NAMALWA (cell line): ENCODE measurements around the gene BAZ2B.

Experiments used
- DNase-seq: peaks from one replicate; pipeline ENCODE4 v3.0.0-alpha.2; 2015; ENCODE audit warnings: low spot score

The BAZ2B gene

DNA sequence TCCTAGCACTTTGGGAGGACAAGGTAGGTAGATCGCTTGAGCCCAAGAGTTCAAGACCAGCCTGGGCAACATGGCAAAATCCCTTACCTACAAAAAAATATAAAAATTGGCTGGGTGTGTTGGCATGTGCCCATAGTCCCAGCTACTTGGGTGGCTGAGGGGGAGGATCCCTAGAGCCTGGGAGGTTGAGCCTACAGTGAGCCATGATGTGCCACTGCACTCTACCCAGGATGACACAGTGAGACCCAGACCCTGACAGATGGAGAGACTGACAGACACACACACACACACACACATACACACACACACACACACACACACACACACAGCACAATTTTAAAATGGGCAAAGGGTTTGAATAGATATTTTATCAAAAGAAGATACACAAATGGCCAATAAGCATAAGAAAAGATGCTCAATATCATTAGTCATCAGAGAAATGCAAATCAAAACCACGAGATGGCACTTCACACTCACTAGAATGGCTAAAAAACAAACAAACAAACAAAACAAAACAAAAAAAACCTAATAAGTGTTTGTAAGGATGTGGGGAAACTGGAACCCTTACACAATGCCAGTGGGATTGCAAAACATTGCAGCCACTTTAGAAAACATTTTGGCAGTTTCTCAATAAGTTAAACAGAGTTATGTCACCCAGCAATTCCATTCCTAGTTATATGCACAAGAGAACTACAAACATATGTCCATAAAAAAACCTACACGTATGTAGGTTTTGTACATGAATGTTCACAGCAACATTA, 42.3 kb downstream of the BAZ2B start:
- no peak for DNase-seq

DNA sequence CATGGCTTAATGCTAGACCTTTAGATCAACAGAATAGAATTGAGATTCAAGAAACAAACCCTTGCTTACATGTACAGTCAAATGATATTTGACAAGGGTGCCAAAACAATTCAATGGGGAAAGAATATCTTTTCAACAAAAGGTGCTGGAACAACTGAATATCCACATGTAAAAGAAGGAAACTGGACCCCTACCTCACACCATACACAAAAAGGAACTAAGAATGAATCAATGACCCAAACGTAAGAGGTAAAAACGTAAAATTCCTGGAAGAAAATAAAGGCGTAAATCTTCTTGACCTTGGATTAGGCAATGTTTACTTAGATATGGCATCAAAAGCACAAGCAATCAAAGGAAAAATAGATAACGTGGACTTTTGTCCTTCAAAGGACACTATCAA, 43.1 kb downstream of the BAZ2B start:
- no peak for DNase-seq

DNA sequence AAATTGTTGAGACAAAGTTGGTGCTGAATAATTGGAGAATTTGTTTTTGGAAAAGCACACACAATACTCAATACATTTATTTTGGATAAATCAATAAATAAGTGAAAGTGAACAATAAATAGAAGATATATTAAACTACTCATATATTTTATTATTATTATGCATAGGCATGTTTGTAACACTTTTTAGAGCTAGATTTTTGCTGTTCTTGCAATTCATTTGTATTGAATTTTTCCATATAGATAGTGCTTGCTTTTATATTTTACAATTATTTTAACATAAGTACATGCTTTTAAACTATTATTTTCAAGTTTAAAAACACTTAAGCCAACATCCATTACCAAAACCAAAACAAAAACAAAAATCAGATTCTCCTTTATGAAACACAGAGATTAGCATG, 43.9 kb downstream of the BAZ2B start:
- DNase-seq, result no peak

DNA sequence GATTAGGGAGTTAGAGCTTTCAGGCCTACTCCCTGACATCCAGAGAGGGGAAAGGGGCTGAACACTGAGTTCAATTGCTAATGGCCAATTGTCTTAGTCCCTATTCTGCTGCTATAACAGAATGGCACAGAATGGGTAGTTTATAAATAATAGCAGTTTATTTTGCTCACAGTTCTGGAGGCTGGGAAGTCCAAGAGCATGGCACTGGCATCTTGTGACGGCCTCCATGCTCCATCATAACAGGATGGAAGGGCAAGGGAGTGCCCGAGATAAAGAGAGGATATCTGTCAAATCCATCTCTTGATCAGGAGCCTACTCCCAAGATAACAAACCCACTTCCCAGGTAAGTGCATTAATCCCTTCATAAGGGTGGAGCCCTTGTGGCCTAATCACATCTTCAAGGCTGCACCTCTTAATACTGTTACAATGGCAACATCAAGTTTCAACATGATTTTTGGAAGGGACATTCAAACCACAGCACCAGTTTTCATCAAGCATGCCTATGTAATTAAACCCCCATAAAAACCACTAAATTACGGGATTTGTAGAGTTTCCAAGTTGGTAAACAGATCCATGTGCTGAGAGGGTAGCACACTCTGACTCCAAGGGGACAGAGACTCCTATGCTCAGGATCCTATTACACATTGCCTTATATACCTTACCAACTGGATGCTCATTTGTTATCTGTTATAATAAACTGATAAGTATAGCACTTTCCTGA, 44.6 kb downstream of the BAZ2B start:
- no peak for DNase-seq

DNA sequence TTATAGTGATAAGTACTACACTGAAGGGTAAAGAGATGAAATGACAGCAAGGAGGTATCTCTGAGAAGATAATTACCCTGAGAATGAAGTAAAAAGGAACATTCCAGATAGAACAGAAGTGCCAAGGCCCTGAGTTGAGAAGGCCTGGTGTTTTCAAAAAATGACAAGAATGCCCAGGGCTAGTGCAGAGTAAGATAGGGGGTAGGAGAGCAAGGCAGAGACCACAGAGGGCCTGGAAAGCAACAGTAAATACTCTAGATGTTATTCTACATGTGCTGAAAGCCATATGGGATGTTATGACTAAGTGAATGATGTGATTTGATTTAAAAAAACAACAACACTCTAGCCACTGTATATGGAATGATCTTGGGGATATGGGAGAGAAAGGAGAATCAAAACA, 52.3 kb downstream of the BAZ2B start:
- DNase-seq, result no peak

DNA sequence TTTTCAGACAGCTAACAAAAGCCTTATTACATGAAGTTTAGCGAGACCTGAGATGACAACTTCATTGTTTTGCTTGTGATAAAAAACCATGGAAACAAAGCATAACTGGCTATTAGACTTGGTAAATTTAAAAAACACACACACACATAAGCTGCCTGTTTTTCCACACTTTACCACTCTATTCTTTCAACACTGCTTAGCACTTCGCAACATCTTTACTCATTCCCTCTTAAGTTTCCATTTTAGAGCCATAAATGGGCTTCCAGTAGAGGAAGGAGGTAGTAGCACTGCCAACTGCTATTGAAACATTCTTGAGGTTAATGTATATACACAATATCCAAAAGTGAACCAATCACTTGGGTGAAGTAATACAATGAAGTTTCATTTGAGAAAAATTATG, 54.1 kb downstream of the BAZ2B start:
- DNase-seq, result no peak

DNA sequence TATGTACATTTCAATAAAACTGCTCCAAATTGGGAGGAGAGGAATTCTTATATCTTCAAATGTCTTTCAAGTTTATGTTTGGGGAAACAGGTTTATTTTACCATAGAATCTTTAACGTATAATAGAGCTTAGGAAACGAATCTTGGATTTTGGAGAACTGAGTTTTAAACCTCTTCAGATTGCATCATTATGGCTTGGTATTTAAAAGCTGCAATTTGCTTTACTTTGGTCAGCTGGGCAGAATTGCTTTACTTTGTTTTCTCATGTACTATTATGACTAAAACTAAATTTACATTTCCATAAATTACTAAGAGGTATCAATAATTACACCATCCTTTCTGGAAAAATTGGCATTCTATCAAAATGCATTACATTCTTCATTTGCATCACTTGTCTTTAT, 54.6 kb downstream of the BAZ2B start:
- DNase-seq, result no peak

DNA sequence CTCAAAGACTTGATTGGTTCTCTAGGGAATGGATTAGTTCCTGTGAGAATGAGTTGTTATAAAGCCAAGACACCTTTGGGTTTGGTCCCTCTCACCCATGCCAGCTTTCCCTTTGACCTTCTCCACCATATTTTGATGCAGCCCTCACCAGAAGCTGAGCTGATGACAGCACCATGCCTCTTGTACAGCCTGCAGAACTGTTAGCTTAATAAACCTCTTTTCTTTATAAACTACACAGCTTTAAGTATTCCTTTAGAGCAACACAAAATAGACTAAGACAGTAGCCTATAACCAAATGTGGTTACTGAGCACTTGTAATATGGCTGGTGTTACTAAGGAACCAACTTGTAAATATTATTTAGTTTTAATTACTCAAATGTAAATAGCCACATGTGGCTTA, 55.1 kb downstream of the BAZ2B start:
- DNase-seq, result no peak

DNA sequence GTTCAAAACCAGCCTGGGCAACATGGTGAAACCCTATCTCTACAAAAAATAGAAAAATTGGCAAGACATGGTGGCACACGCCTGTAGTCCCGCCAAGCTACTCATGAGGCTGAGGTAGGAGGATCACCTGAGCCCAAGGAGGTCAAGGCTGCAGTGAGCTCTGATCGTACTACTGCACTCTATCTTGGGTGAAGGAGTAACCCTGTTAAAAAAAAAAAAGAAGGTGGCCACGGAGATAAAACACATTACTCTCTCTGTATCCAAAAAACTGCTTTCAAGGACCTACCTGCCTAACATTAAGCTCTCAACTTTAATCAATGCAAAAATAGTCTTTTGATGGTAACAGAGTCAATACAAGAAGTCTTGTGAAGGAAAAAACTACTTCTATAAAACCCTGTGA, 57.3 kb downstream of the BAZ2B start:
- no peak for DNase-seq

DNA sequence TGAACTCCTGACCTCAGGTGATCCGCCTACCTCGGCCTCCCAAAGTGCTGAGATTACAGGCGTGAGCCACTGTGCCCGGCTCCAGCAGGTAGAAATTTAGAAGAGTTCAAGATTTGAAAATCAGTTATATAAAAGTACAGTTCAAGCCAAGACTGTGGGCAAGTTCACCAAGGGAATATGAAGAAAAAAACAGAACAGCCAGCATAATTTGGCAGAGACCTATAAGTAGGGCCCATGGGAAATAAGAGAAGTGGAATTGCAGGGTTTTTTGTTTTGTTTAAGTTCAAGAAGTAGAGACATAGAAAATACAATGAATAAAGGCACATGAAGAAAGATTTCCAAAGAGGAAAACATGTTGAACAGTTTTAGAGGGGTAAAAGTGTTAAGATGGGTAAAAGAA, 57.9 kb downstream of the BAZ2B start:
- no peak for DNase-seq

DNA sequence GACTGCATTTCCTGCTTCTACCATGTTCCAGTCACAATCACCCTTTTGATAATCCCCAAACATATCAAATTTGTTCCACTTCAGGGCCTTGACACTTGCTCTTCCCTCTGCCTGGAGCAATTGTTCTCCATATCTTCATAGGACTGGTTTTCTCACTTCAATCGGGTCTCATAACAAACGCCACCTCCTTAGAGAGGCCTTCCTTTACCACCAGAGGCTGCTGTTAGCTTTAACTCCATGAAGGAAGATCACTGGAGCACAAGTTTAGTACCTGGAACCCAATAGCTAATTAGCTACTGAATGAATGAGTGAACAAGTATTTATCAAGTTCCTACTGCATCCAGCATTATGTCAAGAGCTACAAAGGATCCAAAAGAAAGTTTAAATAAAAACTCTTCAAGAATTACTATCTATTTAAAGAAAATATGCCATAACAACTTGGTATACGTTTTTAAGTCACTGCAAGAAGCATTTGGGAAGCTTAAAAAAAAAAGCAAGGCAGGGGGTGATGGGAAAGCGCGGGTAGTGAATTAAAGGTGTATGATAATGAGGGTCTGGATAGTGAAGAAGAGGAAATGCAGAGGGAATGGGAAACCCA, 58.8 kb downstream of the BAZ2B start:
- no peak for DNase-seq

DNA sequence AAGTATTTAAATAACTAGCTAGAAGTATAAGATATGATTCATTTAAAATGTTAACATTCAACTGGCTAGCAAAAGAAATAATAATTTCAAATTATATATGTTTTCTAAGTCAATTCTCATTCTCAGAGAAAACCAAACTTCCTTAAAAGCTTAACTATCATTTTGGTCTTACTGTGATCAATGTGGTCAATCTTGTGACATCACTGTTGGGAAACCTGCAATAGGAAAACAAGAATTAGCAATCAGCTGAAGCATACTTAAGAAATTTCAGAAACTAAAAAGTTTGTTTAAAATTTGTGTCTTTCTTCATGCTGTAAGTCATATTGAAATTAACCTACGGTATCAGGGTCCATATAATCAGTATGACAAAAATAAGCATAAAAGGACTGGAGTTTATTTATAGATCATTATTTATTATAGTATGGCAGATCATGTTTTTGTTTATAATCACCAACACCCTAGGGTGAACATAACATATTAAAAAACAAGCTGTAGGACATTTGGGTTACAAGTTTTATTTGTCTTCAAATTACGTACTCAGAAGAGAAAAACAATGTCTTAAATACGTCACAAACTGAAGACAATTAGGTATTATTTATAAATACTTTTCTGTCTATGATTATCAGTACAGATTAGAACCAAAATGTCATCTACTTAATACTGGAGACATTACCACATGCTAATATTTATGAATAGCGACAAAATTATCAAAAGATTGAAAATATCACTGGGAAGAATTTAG, 60.5 kb downstream of the BAZ2B start:
- no peak for DNase-seq

DNA sequence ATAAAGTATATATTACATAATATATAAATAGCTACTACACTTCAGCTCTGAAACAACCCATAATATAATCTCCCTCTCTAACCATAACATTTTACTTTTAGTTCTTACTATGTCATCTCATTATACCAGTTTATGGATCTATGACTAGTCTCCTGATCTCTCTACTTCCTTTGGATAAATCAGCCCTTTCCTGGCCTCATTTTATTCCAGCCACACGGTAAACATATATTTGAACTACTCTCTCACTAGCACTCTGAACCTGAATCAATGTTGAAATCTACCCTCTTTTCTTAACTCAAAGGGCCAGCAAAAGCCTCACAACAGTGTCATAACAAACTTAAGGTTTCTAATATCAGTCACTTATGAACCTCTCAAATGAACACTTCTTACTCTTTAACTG, 62.6 kb downstream of the BAZ2B start:
- DNase-seq, result no peak

DNA sequence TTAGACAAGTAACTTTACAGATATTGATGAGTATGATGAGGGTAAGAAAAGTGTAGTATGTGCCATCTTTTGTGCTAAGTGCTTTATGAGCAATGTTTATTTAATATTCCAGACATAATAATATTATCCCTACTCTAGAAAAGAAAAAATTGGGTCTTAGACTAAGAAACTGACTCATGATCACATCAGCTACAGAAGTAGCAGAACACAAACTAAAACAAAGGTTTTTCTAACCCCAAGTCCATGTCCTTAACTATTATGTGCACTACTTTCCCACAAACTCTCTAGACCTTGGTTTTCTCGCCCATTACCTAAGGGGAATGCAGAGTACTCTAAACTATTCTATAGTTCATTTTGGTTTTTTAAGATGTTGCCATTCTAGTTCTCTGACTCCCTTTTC, 64.5 kb downstream of the BAZ2B start:
- DNase-seq, result no peak

DNA sequence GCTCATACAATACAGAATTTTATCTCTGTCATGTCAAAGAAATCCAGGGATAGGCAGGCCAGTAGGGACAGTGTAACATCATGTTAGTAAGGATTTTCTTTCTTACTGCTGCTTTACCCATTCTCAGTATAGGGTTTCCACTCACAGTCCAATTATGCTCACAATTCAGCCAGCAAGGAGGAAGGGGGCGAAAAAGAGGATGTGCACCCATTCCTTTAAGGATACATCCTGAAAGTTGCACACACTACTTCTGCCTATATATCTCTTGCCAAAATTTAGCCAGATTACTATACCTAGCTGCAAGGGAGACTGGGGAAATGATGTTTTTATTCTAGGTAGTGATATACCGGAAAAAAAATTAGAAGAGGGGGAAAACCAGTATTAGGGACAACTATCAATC, 66.1 kb downstream of the BAZ2B start:
- DNase-seq, result no peak

DNA sequence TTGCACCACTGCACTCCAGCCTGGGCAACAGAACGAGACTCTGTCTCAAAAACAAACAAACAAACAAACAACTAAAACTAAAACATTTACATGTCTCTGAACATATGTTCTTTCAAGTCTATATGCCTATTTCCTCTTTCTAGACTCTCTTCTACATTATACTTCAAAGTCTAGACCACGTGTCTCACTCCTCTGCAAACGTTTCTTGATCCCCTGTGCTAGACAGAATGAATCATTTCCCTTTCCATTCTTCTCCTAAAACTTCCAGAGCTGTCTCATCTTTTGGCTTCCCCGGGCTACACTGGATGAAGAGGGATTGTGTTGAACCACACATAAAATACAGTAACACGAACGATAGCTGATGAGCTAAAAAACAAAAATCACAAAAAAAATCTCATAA, 67.1 kb downstream of the BAZ2B start:
- no peak for DNase-seq

DNA sequence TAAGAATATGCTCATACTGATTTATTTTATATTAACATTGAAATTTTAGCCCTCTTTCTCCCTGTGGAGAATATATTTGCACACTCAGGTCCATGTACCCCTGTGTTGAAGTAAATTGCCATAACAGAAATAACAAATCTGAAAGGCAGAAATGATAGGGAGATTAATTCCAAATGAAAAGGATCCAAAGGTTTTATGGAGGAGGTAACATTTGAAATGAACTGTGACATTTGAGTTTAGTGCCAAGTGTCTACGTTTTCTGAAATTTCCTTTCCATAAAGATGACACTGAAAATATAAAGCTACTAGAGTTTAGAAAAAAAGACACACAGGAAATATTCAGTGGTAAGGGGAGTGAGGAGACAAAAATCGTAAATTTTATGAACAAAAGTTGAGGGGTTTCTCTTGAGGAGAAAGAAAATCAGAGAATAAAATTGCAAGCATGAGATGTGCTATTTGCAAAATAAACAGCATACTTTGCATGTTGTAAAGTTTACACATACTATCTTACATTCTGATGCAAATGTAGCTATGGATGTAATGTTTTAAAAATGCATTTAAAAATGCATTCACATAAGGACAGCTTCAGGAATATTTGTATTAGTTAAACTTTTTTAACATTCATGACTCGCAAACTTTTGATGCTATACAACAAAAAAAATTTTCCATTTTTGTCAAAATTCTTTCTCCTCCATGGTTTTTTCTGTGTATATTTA, 69.5 kb downstream of the BAZ2B start:
- no peak for DNase-seq

DNA sequence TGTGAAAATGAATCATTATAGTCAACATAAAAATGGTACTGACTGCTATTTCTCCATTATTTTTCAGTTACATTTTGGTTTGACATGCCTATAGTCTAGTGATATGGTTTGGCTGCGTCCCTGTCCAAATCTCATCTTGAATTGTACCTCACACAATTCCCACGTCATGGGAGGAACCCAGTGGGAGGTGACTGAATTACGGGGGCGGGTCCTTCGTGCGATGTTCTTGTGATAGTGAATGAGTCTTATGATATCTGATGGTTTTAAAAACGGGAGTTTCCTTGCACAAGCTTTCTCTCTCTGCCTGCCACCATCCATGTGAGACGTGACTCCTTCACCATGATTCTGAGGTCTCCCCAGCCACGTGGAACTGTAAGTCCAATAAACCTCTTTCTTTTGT, 70.3 kb downstream of the BAZ2B start:
- no peak for DNase-seq

DNA sequence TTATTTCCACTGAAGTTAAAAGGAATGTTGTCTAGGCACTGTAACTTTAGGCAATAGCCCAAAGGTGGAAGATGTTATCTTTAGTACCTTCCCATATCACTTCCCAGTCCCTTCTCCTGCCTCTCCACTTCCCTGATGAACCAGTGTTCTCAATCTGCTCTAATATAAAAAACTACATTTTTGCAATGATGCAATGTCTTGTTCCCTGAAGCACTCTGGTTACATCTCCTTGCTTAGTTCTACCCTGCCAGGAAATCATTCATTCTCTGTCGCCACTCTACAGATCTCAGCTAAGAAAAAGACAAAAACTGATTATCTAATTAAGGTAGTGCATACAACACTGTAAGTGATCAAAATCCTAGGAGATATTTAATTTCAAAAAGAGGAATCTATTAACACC, 71.3 kb downstream of the BAZ2B start:
- no peak for DNase-seq

DNA sequence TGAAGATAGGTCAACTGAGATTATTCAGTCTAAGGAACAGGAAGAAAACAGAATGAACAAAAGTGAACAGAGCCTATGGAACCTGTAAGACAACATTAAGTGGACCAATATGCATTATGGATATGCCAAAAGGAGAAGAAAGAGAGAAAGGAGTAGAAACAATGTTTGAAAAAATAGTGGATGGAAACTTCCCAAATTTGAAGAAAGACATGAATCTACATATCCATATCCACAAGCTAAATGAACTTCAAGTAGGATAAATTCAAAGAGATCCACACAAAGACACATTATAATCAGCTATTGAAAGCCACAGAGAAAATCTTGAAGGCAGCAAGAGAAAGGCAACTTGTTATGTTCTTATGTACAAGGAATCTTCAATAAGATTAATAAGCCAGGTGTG, 74.2 kb downstream of the BAZ2B start:
- DNase-seq, result no peak

DNA sequence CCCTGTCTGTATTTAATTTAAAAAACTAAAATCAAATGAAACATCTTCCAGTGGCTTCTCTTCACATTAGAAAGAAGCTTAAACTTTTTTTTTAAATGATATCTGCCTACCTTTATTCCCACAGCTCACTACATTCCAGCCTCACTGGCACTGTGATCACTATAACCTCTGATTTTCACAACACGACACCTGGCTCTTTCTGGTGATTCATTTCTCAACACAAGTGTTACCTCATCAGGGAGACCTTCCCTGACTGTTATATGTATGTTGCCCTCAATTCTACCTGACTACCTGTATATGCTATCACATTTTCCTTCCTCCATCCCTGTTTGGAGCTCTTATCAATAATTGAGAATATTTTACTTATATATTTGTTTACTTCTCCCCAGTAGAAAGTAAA, 76.6 kb downstream of the BAZ2B start:
- DNase-seq, result no peak

DNA sequence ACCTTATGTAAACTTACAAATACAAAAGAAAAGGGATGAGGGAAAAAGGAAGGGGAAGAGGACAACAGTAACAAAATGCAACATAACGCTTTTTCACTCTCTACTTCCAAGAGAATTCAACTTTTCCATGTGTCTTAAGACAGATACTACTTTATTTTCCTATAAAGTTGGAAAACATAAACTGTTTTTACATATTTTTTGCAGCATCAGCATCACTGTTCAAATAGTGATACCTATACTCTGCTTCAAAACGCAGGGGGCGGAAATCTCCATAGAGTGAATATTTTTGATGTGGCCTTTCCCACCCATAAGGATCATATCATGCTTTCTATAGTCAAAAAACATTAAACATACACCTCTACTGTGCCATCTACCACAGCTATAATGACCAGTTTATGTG, 77.5 kb downstream of the BAZ2B start:
- no peak for DNase-seq
